AG09319 (cell line): Measurements from ENCODE around the gene NR5A2.

ENCODE experiments used
- DNase-seq: peaks from one replicate; pipeline ENCODE4 v3.0.0-alpha.2; 2010; ENCODE audit warnings: low read depth; ENCODE audit errors: extremely low read depth
- CTCF ChIP-seq: IDR thresholded peaks from 2 replicates; pipeline ENCODE4 v1.5.1; 2011; ENCODE audit warnings: low read depth, mild to moderate bottlenecking, inconsistent platforms, low read length, moderate library complexity

NR5A2 gene

GRCh38 chr1:200153277-200154055, 126.0 kb downstream of the NR5A2 start:
- no peak for DNase-seq
- TF ChIP-seq CTCF = no peak

- no peak for TF ChIP-seq CTCF
- DNase-seq = no peak
These were observed 126.7 kb downstream of the NR5A2 start for GRCh38 chr1:200154069-200154767.

GRCh38 chr1:200157715-200158114, 130.2 kb downstream of the NR5A2 start:
- no peak for TF ChIP-seq CTCF
- DNase-seq = no peak

GRCh38 chr1:200161801-200162200, 134.3 kb downstream of the NR5A2 start:
- TF ChIP-seq CTCF = no peak
- DNase-seq = no peak

- no peak for DNase-seq
- no peak for TF ChIP-seq CTCF
These were observed 134.7 kb downstream of the NR5A2 start for GRCh38 chr1:200162258-200162657.

- DNase-seq = no peak
- no peak for TF ChIP-seq CTCF
These were observed 135.4 kb downstream of the NR5A2 start for GRCh38 chr1:200162877-200163276.

- DNase-seq = no peak
- TF ChIP-seq CTCF = no peak
These were observed 136.4 kb downstream of the NR5A2 start for GRCh38 chr1:200163911-200164310.
